Ectodermal cell (in vitro differentiated cells): ENCODE measurements around the gene GOLGA1.
"Not testable (repeated sequence)": the region's sequence is repeated elsewhere in the genome, so short reads cannot be mapped to it uniquely, and the experiment has no call there.

Experiments
- H3K27ac ChIP-seq: 2 replicates; pipeline ENCODE4 v1.7.0; 2013; ENCODE audit warnings: mild to moderate bottlenecking, low read depth, low read length; ENCODE audit not compliant: insufficient read depth, poor library complexity, severe bottlenecking
- H3K27me3 ChIP-seq: 2 replicates; pipeline ENCODE4 v1.7.0; 2013; ENCODE audit warnings: mild to moderate bottlenecking, low read length; ENCODE audit not compliant: insufficient read depth, control insufficient read depth, poor library complexity, severe bottlenecking
- H3K36me3 ChIP-seq: one replicate; pipeline ENCODE4 v1.7.0; 2013; ENCODE audit warnings: low read length; ENCODE audit not compliant: control insufficient read depth, insufficient read depth
- H3K4me1 ChIP-seq: one replicate; pipeline ENCODE4 v1.7.0; 2013; ENCODE audit warnings: low read length; ENCODE audit not compliant: control insufficient read depth, insufficient read depth
- H3K4me3 ChIP-seq: 2 replicates; pipeline ENCODE4 v1.7.0; 2013; ENCODE audit warnings: low read depth, low read length, control low read depth; ENCODE audit not compliant: insufficient read depth
- H3K9me3 ChIP-seq: 2 replicates; pipeline ENCODE4 v1.7.0; 2013; ENCODE audit warnings: mild to moderate bottlenecking, low read length, moderate library complexity; ENCODE audit not compliant: control insufficient read depth
- WGBS, 2 experiments: methylation state at CpG; one replicate each; pipeline ENCODE4 v1.1.7; 2013; ENCODE audit warnings: missing lambda C conversion rate in 2 of 2; 5-methylcytosine and 5-hydroxymethylcytosine counted together

Gene GOLGA1

DNA sequence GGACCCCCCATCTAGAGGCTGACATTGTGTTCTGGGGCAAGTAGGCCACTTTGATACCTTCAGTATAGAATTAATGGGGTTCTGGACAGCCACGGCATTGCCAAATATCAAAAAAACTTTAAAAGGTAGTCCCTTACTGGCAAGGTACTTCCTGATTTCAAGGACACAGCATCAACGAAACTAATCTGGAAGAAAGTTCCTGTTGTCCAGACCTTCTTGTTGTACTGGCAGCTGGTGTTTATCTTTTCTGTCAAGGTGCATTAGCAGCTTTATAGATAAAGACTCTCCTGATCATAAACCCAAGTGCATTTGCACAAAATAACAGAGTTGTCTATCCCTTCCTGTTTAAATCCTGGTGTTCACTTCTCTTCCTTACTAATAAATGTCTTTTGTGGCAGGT, 23.7 kb upstream of the GOLGA1 start:
- Histone ChIP-seq H3K36me3 (no peaks in the 10 kb centered on the region), H3K9me3 (no peaks in the 10 kb centered on the region), H3K27ac (no peak overlapping the region), H3K4me3 (no peak overlapping the region), H3K4me1 (no peaks in the 10 kb centered on the region), H3K27me3 (no peaks in the 10 kb centered on the region)
- 97 to 100% methylated on average over 2 of the region's 2 CpGs for WGBS, 2 experiments

DNA sequence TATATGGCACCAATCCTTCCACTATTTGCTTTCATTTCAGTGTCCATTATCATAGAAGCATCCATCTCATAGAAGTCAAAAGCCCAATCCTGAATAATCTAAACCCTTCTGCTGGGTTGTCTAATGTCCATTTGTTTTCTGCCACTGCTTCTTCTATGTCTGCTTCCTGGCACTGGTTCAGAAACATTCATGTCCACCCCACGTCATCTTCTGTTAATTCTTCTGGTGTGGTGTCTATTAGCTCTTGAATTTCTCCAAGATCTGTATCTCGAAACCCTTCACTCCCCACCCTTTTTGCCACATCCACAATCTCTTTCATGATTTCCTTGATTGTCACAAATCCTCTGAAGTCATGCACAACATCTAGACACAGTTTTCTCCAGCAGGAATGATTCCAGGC, 23.2 kb upstream of the GOLGA1 start:
- Histone ChIP-seq H3K27me3 (no peaks in the 10 kb centered on the region), H3K27ac (no peak overlapping the region), H3K36me3 (no peaks in the 10 kb centered on the region), H3K9me3 (no peaks in the 10 kb centered on the region), H3K4me1 (no peaks in the 10 kb centered on the region), H3K4me3 (no peak overlapping the region)
- WGBS, 2 experiments = 90 to 91% methylated on average over 2 of the region's 2 CpGs

DNA sequence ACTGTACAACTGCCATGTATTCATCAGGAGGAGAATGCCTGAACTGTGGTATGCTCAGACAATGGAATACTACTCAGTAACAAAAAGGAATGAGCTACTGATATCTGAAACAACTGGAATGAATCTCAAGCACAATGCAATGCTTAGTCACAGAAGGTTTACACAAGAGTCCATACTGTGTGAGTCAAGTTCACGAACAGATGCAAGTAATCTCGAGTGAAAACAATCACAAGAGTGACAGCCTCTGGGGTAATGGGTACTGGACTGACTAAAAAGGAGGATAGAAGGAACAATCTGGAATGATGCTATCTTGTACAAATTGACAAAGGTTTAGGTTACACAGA, 19.5 kb upstream of the GOLGA1 start:
- WGBS, 2 experiments = 96% methylated on average over 2 of the region's 2 CpGs
- Histone ChIP-seq H3K27ac (no peak overlapping the region), H3K4me1 (no peaks in the 10 kb centered on the region), H3K9me3 (no peaks in the 10 kb centered on the region), H3K27me3 (no peaks in the 10 kb centered on the region), H3K4me3 (no peak overlapping the region), H3K36me3 (no peaks in the 10 kb centered on the region)

GRCh38 chr9:124959671-124960408, 19.0 kb upstream of the GOLGA1 start:
- WGBS, 2 experiments = 91 to 96% methylated on average over 7 of the region's 9 CpGs
- H3K4me3 ChIP-seq, H3K27ac ChIP-seq, H3K9me3 ChIP-seq, H3K36me3 ChIP-seq, H3K27me3 ChIP-seq, H3K4me1 ChIP-seq: not testable (repeated sequence)

- Histone ChIP-seq H3K27me3 (no peaks in the 10 kb centered on the region), H3K4me3 (no peak overlapping the region), H3K36me3 (no peaks in the 10 kb centered on the region), H3K9me3 (no peaks in the 10 kb centered on the region), H3K27ac (no peak overlapping the region), H3K4me1 (no peaks in the 10 kb centered on the region)
- WGBS, 2 experiments = 93 to 100% methylated on average over 1 of the region's 1 CpG
These were observed 13.4 kb upstream of the GOLGA1 start for GRCh38 chr9:124954255-124954654.

- H3K27ac ChIP-seq = no peak overlapping the region
- no peaks in the 10 kb centered on the region for H3K4me1 ChIP-seq
- no peaks in the 10 kb centered on the region for H3K9me3 ChIP-seq
- no peak overlapping the region for H3K4me3 ChIP-seq
- 89 to 93% methylated on average over 3 of the region's 3 CpGs for WGBS, 2 experiments
- no peaks in the 10 kb centered on the region for H3K36me3 ChIP-seq
- H3K27me3 ChIP-seq = no peaks in the 10 kb centered on the region
These were observed 9.3 kb upstream of the GOLGA1 start for GRCh38 chr9:124950050-124950718.

GRCh38 chr9:124949387-124949786, 8.5 kb upstream of the GOLGA1 start:
- H3K36me3 ChIP-seq = no peaks in the 10 kb centered on the region
- H3K27me3 ChIP-seq = no peaks in the 10 kb centered on the region
- 89 to 90% methylated on average over 2 of the region's 2 CpGs for WGBS, 2 experiments
- H3K9me3 ChIP-seq = no peaks in the 10 kb centered on the region
- no peak overlapping the region for H3K27ac ChIP-seq
- H3K4me1 ChIP-seq = no peaks in the 10 kb centered on the region
- H3K4me3 ChIP-seq = no peak overlapping the region

DNA sequence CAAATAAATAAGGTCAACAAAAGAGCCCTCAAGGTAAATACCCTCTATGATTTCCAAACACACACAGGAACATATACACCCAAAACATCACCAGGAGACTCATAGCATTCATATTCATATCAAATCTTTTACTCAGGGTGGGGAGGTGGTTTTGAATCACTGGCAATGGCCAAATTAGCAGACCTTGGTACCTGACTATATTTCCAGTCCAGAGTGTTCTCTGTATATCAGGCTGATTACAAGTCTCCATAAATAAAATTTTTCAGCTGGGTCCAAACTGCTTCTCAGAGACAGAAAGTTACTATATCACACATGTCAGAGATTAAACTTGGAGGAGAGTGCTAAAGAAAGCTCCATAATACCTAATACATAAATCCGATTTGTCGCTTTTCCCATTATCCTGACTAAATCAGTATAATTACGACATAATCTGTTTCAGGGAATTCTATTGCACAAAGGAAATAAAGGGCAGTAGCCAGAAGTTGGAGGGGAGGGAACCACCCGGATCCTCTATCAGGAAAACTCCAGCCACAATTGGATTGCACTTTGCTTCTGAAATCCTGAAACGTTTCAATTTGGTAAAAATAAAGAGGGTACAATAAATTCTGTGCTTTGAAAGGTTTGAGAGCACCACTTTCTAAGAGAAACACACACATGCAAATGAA, 7.0 kb upstream of the GOLGA1 start:
- H3K9me3 ChIP-seq = no peaks in the 10 kb centered on the region
- 95 to 96% methylated on average over 5 of the region's 5 CpGs for WGBS, 2 experiments
- H3K27ac ChIP-seq = no peak overlapping the region
- H3K27me3 ChIP-seq = no peaks in the 10 kb centered on the region
- H3K36me3 ChIP-seq = no peaks in the 10 kb centered on the region
- no peak overlapping the region for H3K4me3 ChIP-seq
- H3K4me1 ChIP-seq = no peaks in the 10 kb centered on the region

GRCh38 chr9:124946167-124946566, 5.3 kb upstream of the GOLGA1 start:
- Histone ChIP-seq H3K9me3 (no peaks in the 10 kb centered on the region), H3K27ac (no peak overlapping the region), H3K4me3 (no peak overlapping the region), H3K4me1 (no peaks in the 10 kb centered on the region), H3K36me3 (no peaks in the 10 kb centered on the region), H3K27me3 (no peaks in the 10 kb centered on the region)
- WGBS, 2 experiments = no CpG with 5 or more reads among the region's 1 CpG

- peak overlapping the region; percentile 80 for H3K27ac ChIP-seq
- 37 to 39% methylated on average over 31 of the region's 31 CpGs for WGBS, 2 experiments
These were observed 1.0 kb upstream of the GOLGA1 start for GRCh38 chr9:124941679-124942561.

More at GRCh38 chr9:124941679-124942561, 1.0 kb upstream of the GOLGA1 start:
- peak overlapping the region; percentile 92 for H3K4me3 ChIP-seq
- H3K4me1 ChIP-seq = no peaks in the 10 kb centered on the region
- H3K36me3 ChIP-seq = no peaks in the 10 kb centered on the region
- H3K9me3 ChIP-seq = no peaks in the 10 kb centered on the region
- no peaks in the 10 kb centered on the region for H3K27me3 ChIP-seq
